Hepatocyte (in vitro differentiated cells): ENCODE data around the gene ASS1. TPM values are rescaled to one million over a fixed set of nuclear protein-coding genes. Genes with fewer than 3 reads are reported as not detected.

Experiments used
- DNase-seq: peaks from one replicate; pipeline ENCODE4 v3.0.0-alpha.2; 2016; ENCODE audit warnings: low spot score
- H2AFZ ChIP-seq: fragments of 200-600 bp; sonication (generic); 2 replicates; pipeline ENCODE4 v1.6.0; 2016; ENCODE audit warnings: antibody characterized with exemption, mild to moderate bottlenecking
- H3K27ac ChIP-seq: fragments of 200-600 bp; sonication (generic); 2 replicates; pipeline ENCODE4 v1.5.1; 2016; ENCODE audit warnings: mild to moderate bottlenecking
- H3K27me3 ChIP-seq: fragments of 200-600 bp; sonication (generic); 2 replicates; pipeline ENCODE4 v1.6.1; 2016
- H3K36me3 ChIP-seq: fragments of 200-600 bp; sonication (generic); replicated peaks from 2 replicates; pipeline ENCODE4 v1.5.1; 2016; ENCODE audit warnings: low read depth; ENCODE audit not compliant: insufficient read depth
- H3K4me1 ChIP-seq: fragments of 200-600 bp; sonication (generic); 2 replicates; pipeline ENCODE4 v1.5.1; 2016; ENCODE audit warnings: mild to moderate bottlenecking, moderate library complexity; ENCODE audit not compliant: insufficient read depth
- H3K4me2 ChIP-seq: fragments of 200-600 bp; sonication (generic); 2 replicates; pipeline ENCODE4 v1.6.0; 2016
- H3K4me3 ChIP-seq: fragments of 200-600 bp; sonication (generic); 2 replicates; pipeline ENCODE4 v1.5.1; 2016; ENCODE audit warnings: mild to moderate bottlenecking
- H3K79me2 ChIP-seq: fragments of 200-600 bp; sonication (generic); 2 replicates; pipeline ENCODE4 v1.6.0; 2017; ENCODE audit warnings: mild to moderate bottlenecking
- H3K9me2 ChIP-seq: fragments of 200-600 bp; sonication (generic); replicated peaks from 2 replicates; pipeline ENCODE4 v1.6.0; 2017; ENCODE audit warnings: mild to moderate bottlenecking; ENCODE audit not compliant: insufficient read depth
- H3K9me3 ChIP-seq: fragments of 200-600 bp; sonication (generic); 2 replicates; pipeline ENCODE4 v1.5.1; 2016; ENCODE audit warnings: low read depth, mild to moderate bottlenecking
- H4K20me1 ChIP-seq: fragments of 200-600 bp; sonication (generic); 2 replicates; pipeline ENCODE4 v1.6.0; 2016; ENCODE audit warnings: mild to moderate bottlenecking; ENCODE audit not compliant: insufficient read depth, poor library complexity, severe bottlenecking
- EZH2 ChIP-seq: fragments of 200-600 bp; sonication (generic); IDR thresholded peaks from 2 replicates; pipeline ENCODE4 v1.6.1; 2016; ENCODE audit warnings: antibody characterized with exemption, mild to moderate bottlenecking, borderline replicate concordance
- EZH2phosphoT487 ChIP-seq: fragments of 200-600 bp; sonication (generic); IDR thresholded peaks from one replicate; pipeline ENCODE4 v1.6.1; 2018; ENCODE audit warnings: antibody characterized with exemption, mild to moderate bottlenecking, low read depth, moderate library complexity; ENCODE audit not compliant: unreplicated experiment, severe bottlenecking
- WGBS: methylation state at CpG from one replicate; pipeline ENCODE4 v1.1.6; 2016; ENCODE audit warnings: low lambda C conversion rate; ENCODE audit errors: missing lambda C conversion rate; 5-methylcytosine and 5-hydroxymethylcytosine counted together
- polyA plus RNA-seq: library from polyadenylated mRNA; unstranded; fragments of >200 nt; fragmentation: Nextera tagmentation; extraction: Ambion mirVana; gene quantifications from 2 replicates; pipeline ENCODE4 v1.2.1, GENCODE V29; 2016
- total RNA-seq: library from RNA; depleted of rRNA; stranded (reverse); fragments of >200 nt; gene quantifications from 2 replicates; pipeline ENCODE4 v1.2.3, GENCODE V29; 2014
- TF ChIP-seq, protein P1 (sequence below): fragments of 200-600 bp; sonication (generic); IDR thresholded peaks from 2 replicates; pipeline ENCODE4 v1.5.1; 2016; ENCODE audit warnings: antibody characterized with exemption, mild to moderate bottlenecking; ENCODE audit not compliant: poor library complexity

Gene ASS1
- total and polyA plus RNA-seq, 2 experiments from 2014 or later = 145 to 292 TPM

- TF ChIP-seq, protein P1, sequence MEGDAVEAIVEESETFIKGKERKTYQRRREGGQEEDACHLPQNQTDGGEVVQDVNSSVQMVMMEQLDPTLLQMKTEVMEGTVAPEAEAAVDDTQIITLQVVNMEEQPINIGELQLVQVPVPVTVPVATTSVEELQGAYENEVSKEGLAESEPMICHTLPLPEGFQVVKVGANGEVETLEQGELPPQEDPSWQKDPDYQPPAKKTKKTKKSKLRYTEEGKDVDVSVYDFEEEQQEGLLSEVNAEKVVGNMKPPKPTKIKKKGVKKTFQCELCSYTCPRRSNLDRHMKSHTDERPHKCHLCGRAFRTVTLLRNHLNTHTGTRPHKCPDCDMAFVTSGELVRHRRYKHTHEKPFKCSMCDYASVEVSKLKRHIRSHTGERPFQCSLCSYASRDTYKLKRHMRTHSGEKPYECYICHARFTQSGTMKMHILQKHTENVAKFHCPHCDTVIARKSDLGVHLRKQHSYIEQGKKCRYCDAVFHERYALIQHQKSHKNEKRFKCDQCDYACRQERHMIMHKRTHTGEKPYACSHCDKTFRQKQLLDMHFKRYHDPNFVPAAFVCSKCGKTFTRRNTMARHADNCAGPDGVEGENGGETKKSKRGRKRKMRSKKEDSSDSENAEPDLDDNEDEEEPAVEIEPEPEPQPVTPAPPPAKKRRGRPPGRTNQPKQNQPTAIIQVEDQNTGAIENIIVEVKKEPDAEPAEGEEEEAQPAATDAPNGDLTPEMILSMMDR = no peak
- TF ChIP-seq EZH2 = no peak
- TF ChIP-seq EZH2phosphoT487 = no peak
- Histone ChIP-seq H3K27me3 (peaks cover 12% of the 10 kb centered on the region), H3K36me3 (no peaks in the 10 kb centered on the region), H3K4me1 (peaks cover 5% of the 10 kb centered on the region), H3K27ac (no peak overlapping the region), H3K9me3 (peaks cover 3% of the 10 kb centered on the region), H2AFZ (no peak overlapping the region), H3K79me2 (no peaks in the 10 kb centered on the region), H4K20me1 (no peaks in the 10 kb centered on the region), H3K4me2 (no peak overlapping the region), H3K4me3 (no peak overlapping the region), H3K9me2 (no peaks in the 10 kb centered on the region)
- WGBS = 87% methylated on average over 6 of the region's 6 CpGs
- DNase-seq = no peak
Measured at GRCh38 chr9:130438382-130438981, 6.3 kb upstream of the ASS1 start.

DNA sequence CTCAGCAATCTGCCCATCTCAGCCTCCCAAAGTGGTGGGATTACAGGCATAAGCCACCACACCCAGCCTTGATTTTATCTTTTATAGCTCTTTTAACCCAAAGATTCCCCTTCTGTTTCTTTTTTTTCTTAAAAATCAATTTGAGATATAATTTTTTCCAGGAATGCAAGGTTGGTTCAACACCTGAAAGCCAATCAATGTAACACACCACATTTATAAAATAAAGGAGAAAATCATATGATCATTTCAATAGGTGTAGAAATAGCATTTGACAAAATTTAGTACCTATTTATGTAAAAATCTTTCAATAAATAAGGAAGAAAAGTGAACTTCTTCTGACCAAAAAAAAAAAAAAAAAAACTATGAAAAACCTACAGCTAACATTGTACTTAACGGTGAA is 3.7 kb upstream of the ASS1 start:
- H3K27ac ChIP-seq = no peak overlapping the region
- H3K9me3 ChIP-seq = peaks cover 3% of the 10 kb centered on the region
- 100% methylated on average over 1 of the region's 1 CpG for WGBS
- H3K4me3 ChIP-seq = no peak overlapping the region
- H2AFZ ChIP-seq = no peak overlapping the region
- H3K4me2 ChIP-seq = no peak overlapping the region
- no peaks in the 10 kb centered on the region for H3K27me3 ChIP-seq
- H3K4me1 ChIP-seq = peaks cover 9% of the 10 kb centered on the region
- H3K9me2 ChIP-seq = no peaks in the 10 kb centered on the region
- no peaks in the 10 kb centered on the region for H3K36me3 ChIP-seq
- peaks cover 2% of the 10 kb centered on the region for H3K79me2 ChIP-seq
- TF ChIP-seq EZH2 (no peak), EZH2phosphoT487 (no peak)
- TF ChIP-seq, protein P1 = no peak
- no peak for DNase-seq
- no peaks in the 10 kb centered on the region for H4K20me1 ChIP-seq

DNA sequence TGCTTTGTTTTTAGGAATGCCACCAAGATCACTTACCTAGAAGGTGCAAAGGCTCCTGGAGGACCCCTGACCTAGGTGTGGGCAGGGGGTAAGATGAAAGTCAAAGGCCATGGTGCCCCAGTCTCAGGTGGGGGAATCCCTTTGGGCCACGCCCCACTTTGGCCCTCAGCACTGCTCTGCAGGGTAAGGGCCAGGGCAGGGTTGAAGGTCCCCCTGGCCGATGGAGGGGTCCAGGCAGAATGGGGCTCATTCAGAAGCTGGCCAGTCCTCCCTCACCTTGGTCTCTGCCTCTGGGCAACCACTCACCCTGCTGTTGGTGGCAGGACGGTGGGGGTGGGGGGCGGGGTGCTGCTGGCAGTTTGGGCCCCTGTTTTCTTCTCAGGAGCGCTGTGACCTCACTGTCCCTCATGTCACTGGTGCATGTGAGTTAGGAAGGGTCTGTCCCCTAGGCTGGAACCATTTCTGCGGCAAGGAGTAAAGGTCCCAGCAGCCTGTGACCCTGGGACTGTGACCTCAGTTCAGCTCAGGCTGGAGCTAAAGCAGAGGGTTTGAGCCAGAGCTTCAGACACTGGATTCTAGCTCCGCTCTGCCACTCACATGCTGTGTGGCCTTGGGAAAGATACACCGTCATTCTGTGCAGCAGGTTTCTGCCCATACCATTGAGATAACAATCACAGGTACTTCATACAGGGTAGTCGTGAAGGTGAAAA is 1.9 kb upstream of the ASS1 start:
- TF ChIP-seq EZH2 (no peak), EZH2phosphoT487 (no peak)
- TF ChIP-seq, protein P1 = no peak
- 75% methylated on average over 9 of the region's 9 CpGs for WGBS
- H3K27ac ChIP-seq = no peak overlapping the region
- no peaks in the 10 kb centered on the region for H3K27me3 ChIP-seq
- H3K9me3 ChIP-seq = peaks cover 3% of the 10 kb centered on the region
- peaks cover 27% of the 10 kb centered on the region for H3K4me1 ChIP-seq
- no peak overlapping the region for H2AFZ ChIP-seq
- H4K20me1 ChIP-seq = no peaks in the 10 kb centered on the region
- no peaks in the 10 kb centered on the region for H3K9me2 ChIP-seq
- no peak overlapping the region for H3K4me3 ChIP-seq
- no peak for DNase-seq
- no peaks in the 10 kb centered on the region for H3K36me3 ChIP-seq
- no peak overlapping the region for H3K4me2 ChIP-seq
- H3K79me2 ChIP-seq = peaks cover 9% of the 10 kb centered on the region
